GM19193 (cell line): ENCODE data around the gene BEND7.

ENCODE experiments used
- POLR2A ChIP-seq: IDR thresholded peaks from 4 replicates; pipeline ENCODE4 v1.6.1; 2011; ENCODE audit not compliant: insufficient read depth, insufficient read length; ENCODE audit errors: extremely low read depth

BEND7 gene

GRCh38 chr10:13420532-13421307 is 108.1 kb downstream of the BEND7 start:
- no peak for TF ChIP-seq POLR2A

- no peak for TF ChIP-seq POLR2A
These were observed 111.2 kb downstream of the BEND7 start for GRCh38 chr10:13417459-13418126.

- TF ChIP-seq POLR2A = no peak
These were observed 112.1 kb downstream of the BEND7 start for GRCh38 chr10:13416760-13417159.

- no peak for TF ChIP-seq POLR2A
These were observed 114.0 kb downstream of the BEND7 start for GRCh38 chr10:13414855-13415254.

GRCh38 chr10:13414137-13414536 is 114.7 kb downstream of the BEND7 start:
- no peak for TF ChIP-seq POLR2A

- TF ChIP-seq POLR2A = no peak
These were observed 115.9 kb downstream of the BEND7 start for GRCh38 chr10:13412894-13413293.

GRCh38 chr10:13404791-13405190 is 124.0 kb downstream of the BEND7 start:
- no peak for TF ChIP-seq POLR2A

- TF ChIP-seq POLR2A = no peak
These were observed 124.5 kb downstream of the BEND7 start for GRCh38 chr10:13404305-13404759.

- TF ChIP-seq POLR2A = no peak
These were observed 126.8 kb downstream of the BEND7 start for GRCh38 chr10:13402021-13402420.

- TF ChIP-seq POLR2A = no peak
These were observed 127.7 kb downstream of the BEND7 start for GRCh38 chr10:13401142-13401541.

- TF ChIP-seq POLR2A = no peak
These were observed 128.4 kb downstream of the BEND7 start for GRCh38 chr10:13400196-13400965.

- TF ChIP-seq POLR2A = no peak
These were observed 129.1 kb downstream of the BEND7 start for GRCh38 chr10:13399752-13400151.

- no peak for TF ChIP-seq POLR2A
These were observed 129.6 kb downstream of the BEND7 start for GRCh38 chr10:13399236-13399635.

GRCh38 chr10:13397052-13397451 is 131.8 kb downstream of the BEND7 start:
- TF ChIP-seq POLR2A = no peak

- no peak for TF ChIP-seq POLR2A
These were observed 132.4 kb downstream of the BEND7 start for GRCh38 chr10:13396369-13396768.
